ENCODE measurements around the gene ENDOV. TPM values are rescaled to one million over a fixed set of nuclear protein-coding genes. Genes with fewer than 3 reads are reported as not detected.

ENDOV gene
- total and polyA plus RNA-seq, 11 donors, result 4.2 to 16.2 (median 9.4) TPM

- peaks cover 0 to 8% (median 0%) of the 10 kb centered on the region in 12 donors for H3K4me1 ChIP-seq
- H3K27ac ChIP-seq, result no peak overlapping the region
- TF ChIP-seq POLR2A (IDR thresholded peaks at IDR 0.05), result no peak
- TF ChIP-seq CTCF (IDR thresholded peaks at IDR 0.05), result no peak
- 93 to 96% (median 95%) methylated on average over 25 to 33 of the region's 33 CpGs for WGBS, 4 donors
- DNase-seq (peak in 1 of 5 donors; percentile 16), ATAC-seq (no peak)
- peaks cover 0 to 18% (median 0%) of the 10 kb centered on the region in 9 donors for H3K36me3 ChIP-seq
- no peak overlapping the region for H3K4me3 ChIP-seq
- no peaks in the 10 kb centered on the region for H3K9me3 ChIP-seq
- intact Hi-C loops (cut with DNase I), result loop anchor here in 9 of 10 donors (5.0 to 10.0 kb wide), 11 partner anchors 123 to 675 kb away; no protein-coding TSS in a partner anchor
- no peaks in the 10 kb centered on the region for H3K27me3 ChIP-seq
Measured at GRCh38 chr17:80429356-80430275, 14.6 kb downstream of the ENDOV start.

- TF ChIP-seq CTCF (IDR thresholded peaks at IDR 0.05) (no peak), POLR2A (IDR thresholded peaks at IDR 0.05) (no peak)
- Histone ChIP-seq H3K9me3 (no peaks in the 10 kb centered on the region), H3K27me3 (no peaks in the 10 kb centered on the region), H3K4me3 (no peak overlapping the region), H3K36me3 (peaks cover 0 to 18% (median 0%) of the 10 kb centered on the region in 9 donors), H3K27ac (no peak overlapping the region), H3K4me1 (peaks cover 0 to 8% (median 0%) of the 10 kb centered on the region in 12 donors)
- 82 to 94% (median 90%) methylated on average over 9 to 15 of the region's 15 CpGs for WGBS, 4 donors
- intact Hi-C loops (cut with DNase I), result loop anchor here in 1 of 10 donors (10.0 kb wide), 1 partner anchor 434 kb away; no protein-coding TSS in a partner anchor
- ATAC-seq, result no peak
- peak in 1 of 5 donors; percentile 5 for DNase-seq
Measured at GRCh38 chr17:80430446-80431245, 15.7 kb downstream of the ENDOV start.

- Histone ChIP-seq H3K36me3 (peaks cover 0 to 22% (median 0%) of the 10 kb centered on the region in 9 donors), H3K4me3 (no peak overlapping the region), H3K27me3 (no peaks in the 10 kb centered on the region), H3K9me3 (no peaks in the 10 kb centered on the region), H3K27ac (no peak overlapping the region), H3K4me1 (peaks cover 0 to 8% (median 0%) of the 10 kb centered on the region in 12 donors)
- no peak for ATAC-seq
- peak in 2 of 5 donors; percentile 19 to 42 for DNase-seq
- intact Hi-C loops (cut with DNase I), result loop anchor here in 1 of 10 donors (10.0 kb wide), 1 partner anchor 433 kb away; no protein-coding TSS in a partner anchor
- WGBS, 4 donors, result 85 to 89% (median 85%) methylated on average over 24 to 29 of the region's 29 CpGs
- TF ChIP-seq POLR2A (IDR thresholded peaks at IDR 0.05) (no peak), CTCF (IDR thresholded peaks at IDR 0.05) (no peak)
Measured at GRCh38 chr17:80431246-80432195, 16.6 kb downstream of the ENDOV start.
